Rectal smooth muscle tissue (tissue), 1 donor: ENCODE results near the gene B4GALNT3.

Source experiments
- H3K27ac ChIP-seq: one replicate; pipeline ENCODE4 v1.7.0; 2013; ENCODE audit warnings: low read depth, low read length, inconsistent platforms
- H3K27me3 ChIP-seq: one replicate; pipeline ENCODE4 v1.7.0; 2013; ENCODE audit warnings: low read length; ENCODE audit not compliant: control insufficient read depth, insufficient read depth
- H3K36me3 ChIP-seq: one replicate; pipeline ENCODE4 v1.7.0; 2013; ENCODE audit warnings: low read length; ENCODE audit not compliant: control insufficient read depth, insufficient read depth
- H3K4me1 ChIP-seq: one replicate; pipeline ENCODE4 v1.7.0; 2013; ENCODE audit warnings: low read length; ENCODE audit not compliant: control insufficient read depth, insufficient read depth
- H3K4me3 ChIP-seq: one replicate; pipeline ENCODE4 v1.7.0; 2013; ENCODE audit warnings: low read length
- H3K9ac ChIP-seq: one replicate; pipeline ENCODE4 v1.7.0; 2013; ENCODE audit warnings: low read length

Gene B4GALNT3

GRCh38 chr12:457676-458075 is 2.1 kb upstream of the B4GALNT3 start:
- H3K27me3 ChIP-seq, result peaks cover 5% of the 10 kb centered on the region
- H3K9ac ChIP-seq, result no peak overlapping the region
- H3K4me1 ChIP-seq, result peaks cover 5% of the 10 kb centered on the region
- H3K36me3 ChIP-seq, result no peaks in the 10 kb centered on the region
- no peak overlapping the region for H3K27ac ChIP-seq
- H3K4me3 ChIP-seq, result no peak overlapping the region

- no peak overlapping the region for H3K27ac ChIP-seq
These were observed 699 bp upstream of the B4GALNT3 start for GRCh38 chr12:459050-459429.

DNA sequence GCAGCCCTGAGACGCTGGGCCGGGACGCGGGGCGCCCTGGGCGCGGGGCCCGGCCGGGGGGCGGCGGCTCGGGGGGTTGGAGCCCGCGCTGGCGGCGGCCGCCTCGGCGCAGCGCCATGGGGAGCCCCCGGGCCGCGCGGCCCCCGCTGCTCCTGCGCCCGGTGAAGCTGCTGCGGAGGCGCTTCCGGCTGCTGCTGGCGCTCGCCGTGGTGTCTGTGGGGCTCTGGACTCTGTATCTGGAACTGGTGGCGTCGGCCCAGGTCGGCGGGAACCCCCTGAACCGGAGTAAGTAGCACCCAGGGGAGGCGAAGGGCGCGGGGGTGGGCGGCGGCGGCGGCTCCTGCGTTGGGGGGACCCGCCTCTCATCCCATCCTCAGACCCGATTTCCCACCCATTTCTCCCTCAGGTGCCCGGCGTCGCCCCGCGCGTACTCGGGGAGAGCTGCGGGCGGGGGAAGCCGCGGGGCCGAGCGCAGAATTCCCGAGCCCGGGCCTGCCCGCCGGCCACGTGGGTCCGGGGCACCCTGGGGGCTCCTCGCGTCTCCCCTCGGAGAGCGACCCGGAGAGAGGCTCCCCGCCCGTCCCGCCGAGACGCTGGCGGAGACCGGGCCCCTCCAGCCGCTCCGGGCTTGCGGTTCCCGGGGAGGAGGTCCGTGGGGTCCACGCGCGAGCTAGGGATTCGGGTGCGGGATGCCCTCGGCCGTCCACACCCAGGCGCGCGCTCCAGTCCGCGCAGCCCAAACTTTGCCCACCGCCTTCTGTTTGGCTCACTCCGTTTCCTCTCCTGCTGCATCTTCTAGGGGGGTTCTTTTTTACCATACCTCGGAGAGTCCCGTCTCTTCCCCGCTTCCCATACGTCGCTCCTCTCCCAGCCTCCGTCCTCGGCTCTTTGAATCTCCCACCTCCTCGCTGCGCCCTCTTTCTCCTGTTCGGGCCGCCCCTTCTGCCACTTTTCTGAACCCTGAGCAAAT is 807 bp downstream of the B4GALNT3 start:
- H3K36me3 ChIP-seq, result no peaks in the 10 kb centered on the region
- H3K4me1 ChIP-seq, result peaks cover 5% of the 10 kb centered on the region
- no peak overlapping the region for H3K27ac ChIP-seq
- H3K9ac ChIP-seq, result no peak overlapping the region
- peak overlapping the region; percentile 60 for H3K4me3 ChIP-seq
- peaks cover 5% of the 10 kb centered on the region for H3K27me3 ChIP-seq

More at GRCh38 chr12:459050-459429, 699 bp upstream of the B4GALNT3 start:
- H3K9ac ChIP-seq, result no peak overlapping the region
- peaks cover 5% of the 10 kb centered on the region for H3K4me1 ChIP-seq
- peaks cover 5% of the 10 kb centered on the region for H3K27me3 ChIP-seq
- H3K36me3 ChIP-seq, result no peaks in the 10 kb centered on the region
- H3K4me3 ChIP-seq, result peak overlapping the region; percentile 75

GRCh38 chr12:461425-461824 is 1.7 kb downstream of the B4GALNT3 start:
- Histone ChIP-seq H3K4me3 (no peak overlapping the region), H3K27me3 (peaks cover 7% of the 10 kb centered on the region), H3K36me3 (no peaks in the 10 kb centered on the region), H3K9ac (no peak overlapping the region), H3K4me1 (peaks cover 5% of the 10 kb centered on the region), H3K27ac (no peak overlapping the region)

- Histone ChIP-seq H3K9ac (no peak overlapping the region), H3K4me3 (no peak overlapping the region), H3K27ac (no peak overlapping the region), H3K4me1 (peaks cover 5% of the 10 kb centered on the region), H3K27me3 (peaks cover 7% of the 10 kb centered on the region), H3K36me3 (no peaks in the 10 kb centered on the region)
These were observed 3.4 kb downstream of the B4GALNT3 start for GRCh38 chr12:462936-463705.

DNA sequence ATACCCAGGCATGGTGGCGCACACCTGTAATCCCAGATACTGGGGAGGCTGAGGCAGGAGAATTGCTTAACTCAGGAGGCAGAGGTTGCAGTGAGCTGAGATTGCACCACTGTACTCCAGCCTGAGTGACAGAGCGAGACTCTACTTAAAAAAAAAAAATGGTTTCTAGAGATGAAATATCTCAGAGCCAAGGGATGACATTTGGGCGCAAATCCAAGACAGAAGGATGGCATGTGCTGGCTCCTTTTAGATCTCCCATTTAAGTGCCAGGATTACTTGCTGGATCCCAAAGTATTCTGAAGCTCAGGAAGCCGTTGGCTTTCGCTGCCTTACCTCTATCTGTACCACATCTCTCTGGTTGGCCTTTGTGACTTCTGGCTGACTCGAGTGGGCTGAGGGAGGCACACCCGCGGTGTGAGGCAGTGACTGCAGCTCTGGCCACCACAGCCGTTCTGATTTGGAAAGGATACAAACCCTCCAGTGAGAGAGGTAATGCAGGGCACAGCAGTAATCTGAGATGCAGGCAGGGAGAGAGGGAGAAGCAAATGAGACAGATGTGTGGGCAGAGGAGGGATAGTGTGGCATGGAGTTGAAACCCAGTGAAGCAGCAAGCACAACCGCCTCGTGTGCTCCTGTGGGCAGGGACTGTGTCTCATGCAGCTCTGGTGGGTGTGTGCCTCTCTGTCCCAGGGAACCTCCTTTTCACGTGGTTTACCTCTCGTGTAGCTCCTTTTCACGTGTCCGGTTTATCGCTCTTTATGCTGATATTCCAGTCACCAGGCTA is 4.9 kb downstream of the B4GALNT3 start:
- H3K9ac ChIP-seq, result no peak overlapping the region
- no peak overlapping the region for H3K27ac ChIP-seq
- peaks cover 5% of the 10 kb centered on the region for H3K27me3 ChIP-seq
- H3K4me3 ChIP-seq, result no peak overlapping the region
- H3K4me1 ChIP-seq, result no peaks in the 10 kb centered on the region
- no peaks in the 10 kb centered on the region for H3K36me3 ChIP-seq

- Histone ChIP-seq H3K36me3 (no peaks in the 10 kb centered on the region), H3K4me3 (no peak overlapping the region), H3K4me1 (no peaks in the 10 kb centered on the region), H3K9ac (no peak overlapping the region), H3K27ac (no peak overlapping the region), H3K27me3 (peaks cover 2% of the 10 kb centered on the region)
These were observed 6.3 kb downstream of the B4GALNT3 start for GRCh38 chr12:466039-466438.

- no peak overlapping the region for H3K4me3 ChIP-seq
- H3K27ac ChIP-seq, result no peak overlapping the region
- no peaks in the 10 kb centered on the region for H3K4me1 ChIP-seq
- no peaks in the 10 kb centered on the region for H3K36me3 ChIP-seq
- no peak overlapping the region for H3K9ac ChIP-seq
- peaks cover 2% of the 10 kb centered on the region for H3K27me3 ChIP-seq
These were observed 7.0 kb downstream of the B4GALNT3 start for GRCh38 chr12:466762-467161.

- Histone ChIP-seq H3K27ac (no peak overlapping the region), H3K9ac (no peak overlapping the region), H3K4me1 (no peaks in the 10 kb centered on the region), H3K4me3 (no peak overlapping the region), H3K36me3 (no peaks in the 10 kb centered on the region), H3K27me3 (peaks cover 2% of the 10 kb centered on the region)
These were observed 7.9 kb downstream of the B4GALNT3 start for GRCh38 chr12:467591-467990.

- H3K36me3 ChIP-seq, result no peaks in the 10 kb centered on the region
- no peak overlapping the region for H3K27ac ChIP-seq
- no peaks in the 10 kb centered on the region for H3K4me1 ChIP-seq
- no peak overlapping the region for H3K4me3 ChIP-seq
- no peak overlapping the region for H3K9ac ChIP-seq
- H3K27me3 ChIP-seq, result peaks cover 2% of the 10 kb centered on the region
These were observed 9.1 kb downstream of the B4GALNT3 start for GRCh38 chr12:468671-469389.

DNA sequence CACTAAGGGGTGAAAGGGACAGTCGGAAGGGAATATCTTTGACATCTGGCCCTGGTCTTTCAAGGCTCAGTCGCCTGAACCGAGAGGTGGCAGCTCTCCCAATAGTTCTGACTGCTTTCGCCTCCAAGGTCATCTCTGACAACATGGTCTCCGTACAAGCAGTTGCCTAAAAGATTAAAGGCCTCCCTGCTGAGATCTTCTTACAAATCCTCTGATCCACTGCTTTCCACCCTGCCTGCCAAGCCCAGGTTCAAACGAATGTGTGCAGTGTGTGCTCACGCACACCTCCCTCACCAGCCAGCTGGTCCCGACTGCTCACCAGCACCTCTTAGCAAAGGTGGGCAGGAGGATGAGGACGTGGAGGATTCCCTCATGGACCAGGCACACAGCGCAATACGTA is 10.4 kb downstream of the B4GALNT3 start:
- H3K27me3 ChIP-seq, result peaks cover 2% of the 10 kb centered on the region
- H3K27ac ChIP-seq, result no peak overlapping the region
- H3K4me3 ChIP-seq, result no peak overlapping the region
- no peaks in the 10 kb centered on the region for H3K4me1 ChIP-seq
- H3K36me3 ChIP-seq, result no peaks in the 10 kb centered on the region
- H3K9ac ChIP-seq, result no peak overlapping the region
